HepG2 (cell line): ENCODE data around the gene PLCXD1. TPM values are rescaled to one million over a fixed set of nuclear protein-coding genes. Genes with fewer than 3 reads are reported as not detected.

ENCODE experiments used
- ATF5 ChIP-seq: sonication (generic); formaldehyde crosslinking; IDR thresholded peaks from 2 replicates; pipeline ENCODE4 v1.4.0; 2020; ENCODE audit warnings: mild to moderate bottlenecking, low read depth, missing genetic modification reagents
- BRF2 ChIP-seq: sonication (generic); formaldehyde crosslinking; IDR thresholded peaks from 2 replicates; pipeline ENCODE4 v1.8.1; 2022; ENCODE audit warnings: mild to moderate bottlenecking, missing genetic modification reagents
- NFE2 ChIP-seq: sonication (generic); formaldehyde crosslinking; IDR thresholded peaks from 2 replicates; pipeline ENCODE4 v1.4.0; 2020; ENCODE audit warnings: missing genetic modification reagents
- NR2C2 ChIP-seq: sonication (generic); formaldehyde crosslinking; IDR thresholded peaks from 2 replicates; pipeline ENCODE4 v1.4.0; 2020; ENCODE audit warnings: missing genetic modification reagents, mild to moderate bottlenecking, moderate library complexity, borderline replicate concordance
- PAXIP1 ChIP-seq: sonication (generic); formaldehyde crosslinking; conservative IDR thresholded peaks from 2 replicates; pipeline ENCODE4 v1.4.0; 2020; ENCODE audit warnings: mild to moderate bottlenecking, missing genetic modification reagents, moderate library complexity
- SP1 ChIP-seq, 2 experiments: fragments of 450-650 bp in 1 of 2; sonication (generic) in 1 of 2; formaldehyde crosslinking in 1 of 2; IDR thresholded peaks; 2 replicates each; pipeline versions ENCODE4 v1.4.0 to v1.6.1; 2016 to 2020; ENCODE audit warnings: missing genetic modification reagents in 1 of 2
- ZBTB25 ChIP-seq: IDR thresholded peaks from 2 replicates; pipeline ENCODE4 v1.6.1; 2018; ENCODE audit warnings: missing genetic modification reagents
- ZFP1 ChIP-seq: IDR thresholded peaks from 2 replicates; pipeline ENCODE4 v1.6.1; 2016
- ZFP36L2 ChIP-seq: sonication (generic); formaldehyde crosslinking; IDR thresholded peaks from 2 replicates; pipeline ENCODE4 v1.4.0; 2020; ENCODE audit warnings: missing genetic modification reagents
- ZNF563 ChIP-seq: sonication (generic); formaldehyde crosslinking; IDR thresholded peaks from 2 replicates; pipeline ENCODE4 v1.8.0; 2022; ENCODE audit warnings: mild to moderate bottlenecking, moderate library complexity, missing genetic modification reagents
- ZNF709 ChIP-seq: sonication (generic); formaldehyde crosslinking; IDR thresholded peaks from 2 replicates; pipeline ENCODE4 v1.5.0; 2020; ENCODE audit warnings: mild to moderate bottlenecking, missing genetic modification reagents
- polyA plus RNA-seq, 8 experiments: library from polyadenylated mRNA; depleted of rRNA in 3 of 8; stranded (reverse) in 7 of 8; unstranded in 1 of 8; fragments of >200 nt; fragmentation: Illumina TruSeq in 4 of 8; extraction: Trizol in 4 of 8; gene quantifications; 2 replicates each; pipeline versions ENCODE4 v1.2.1 to v1.2.3, GENCODE V29; 2011 to 2016; ENCODE audit warnings: low read depth in 4 of 8, missing spikeins in 1 of 8, mixed read lengths in 1 of 8; ENCODE audit not compliant: insufficient read depth in 1 of 8
- total RNA-seq, 5 experiments: library from RNA; depleted of rRNA; stranded (reverse); fragments of >200 nt; fragmentation: Illumina TruSeq; extraction: Trizol; gene quantifications; 2 replicates each; pipeline ENCODE4 v1.2.3, GENCODE V29; 2016; ENCODE audit warnings: low read depth in 1 of 5
- TF ChIP-seq, protein P1 (sequence below): sonication (generic); formaldehyde crosslinking; IDR thresholded peaks from 2 replicates; pipeline ENCODE4 v1.4.0; 2020; ENCODE audit warnings: missing genetic modification reagents, borderline replicate concordance
- TF ChIP-seq, protein P2 (sequence below): sonication (generic); formaldehyde crosslinking; IDR thresholded peaks from 2 replicates; pipeline ENCODE4 v1.5.1; 2020; ENCODE audit warnings: mild to moderate bottlenecking, missing genetic modification reagents, moderate library complexity
- TF ChIP-seq, protein P3 (sequence below): sonication (generic); formaldehyde crosslinking; IDR thresholded peaks from 2 replicates; pipeline ENCODE4 v1.4.0; 2020; ENCODE audit warnings: mild to moderate bottlenecking, missing genetic modification reagents

PLCXD1 gene
- total and polyA plus RNA-seq, 2 of the 13 experiments (the other 11 are each of a cell fraction or from before 2014, with no cell fraction given), result 87.7 to 153 TPM

GRCh38 chrX:318068-318738, 37.0 kb downstream of the PLCXD1 start (continued):
- TF ChIP-seq, protein P1, sequence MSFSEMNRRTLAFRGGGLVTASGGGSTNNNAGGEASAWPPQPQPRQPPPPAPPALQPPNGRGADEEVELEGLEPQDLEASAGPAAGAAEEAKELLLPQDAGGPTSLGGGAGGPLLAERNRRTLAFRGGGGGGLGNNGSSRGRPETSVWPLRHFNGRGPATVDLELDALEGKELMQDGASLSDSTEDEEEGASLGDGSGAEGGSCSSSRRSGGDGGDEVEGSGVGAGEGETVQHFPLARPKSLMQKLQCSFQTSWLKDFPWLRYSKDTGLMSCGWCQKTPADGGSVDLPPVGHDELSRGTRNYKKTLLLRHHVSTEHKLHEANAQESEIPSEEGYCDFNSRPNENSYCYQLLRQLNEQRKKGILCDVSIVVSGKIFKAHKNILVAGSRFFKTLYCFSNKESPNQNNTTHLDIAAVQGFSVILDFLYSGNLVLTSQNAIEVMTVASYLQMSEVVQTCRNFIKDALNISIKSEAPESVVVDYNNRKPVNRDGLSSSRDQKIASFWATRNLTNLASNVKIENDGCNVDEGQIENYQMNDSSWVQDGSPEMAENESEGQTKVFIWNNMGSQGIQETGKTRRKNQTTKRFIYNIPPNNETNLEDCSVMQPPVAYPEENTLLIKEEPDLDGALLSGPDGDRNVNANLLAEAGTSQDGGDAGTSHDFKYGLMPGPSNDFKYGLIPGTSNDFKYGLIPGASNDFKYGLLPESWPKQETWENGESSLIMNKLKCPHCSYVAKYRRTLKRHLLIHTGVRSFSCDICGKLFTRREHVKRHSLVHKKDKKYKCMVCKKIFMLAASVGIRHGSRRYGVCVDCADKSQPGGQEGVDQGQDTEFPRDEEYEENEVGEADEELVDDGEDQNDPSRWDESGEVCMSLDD, result no peak
- no peak for TF ChIP-seq ATF5
- TF ChIP-seq ZNF563 (CRISPR knock-in tag), result no peak; the same call in 1 of the 2 replicates
- no peak for TF ChIP-seq ZBTB25 (CRISPR knock-in tag)
- TF ChIP-seq NFE2, result no peak
- no peak for TF ChIP-seq ZFP1 (CRISPR knock-in tag)
- no peak for TF ChIP-seq NR2C2 (CRISPR knock-in tag)
- TF ChIP-seq BRF2, result peak; percentile 82; the same call in 1 of the 2 replicates
- TF ChIP-seq PAXIP1 (CRISPR knock-in tag), result no peak
- TF ChIP-seq, protein P2, sequence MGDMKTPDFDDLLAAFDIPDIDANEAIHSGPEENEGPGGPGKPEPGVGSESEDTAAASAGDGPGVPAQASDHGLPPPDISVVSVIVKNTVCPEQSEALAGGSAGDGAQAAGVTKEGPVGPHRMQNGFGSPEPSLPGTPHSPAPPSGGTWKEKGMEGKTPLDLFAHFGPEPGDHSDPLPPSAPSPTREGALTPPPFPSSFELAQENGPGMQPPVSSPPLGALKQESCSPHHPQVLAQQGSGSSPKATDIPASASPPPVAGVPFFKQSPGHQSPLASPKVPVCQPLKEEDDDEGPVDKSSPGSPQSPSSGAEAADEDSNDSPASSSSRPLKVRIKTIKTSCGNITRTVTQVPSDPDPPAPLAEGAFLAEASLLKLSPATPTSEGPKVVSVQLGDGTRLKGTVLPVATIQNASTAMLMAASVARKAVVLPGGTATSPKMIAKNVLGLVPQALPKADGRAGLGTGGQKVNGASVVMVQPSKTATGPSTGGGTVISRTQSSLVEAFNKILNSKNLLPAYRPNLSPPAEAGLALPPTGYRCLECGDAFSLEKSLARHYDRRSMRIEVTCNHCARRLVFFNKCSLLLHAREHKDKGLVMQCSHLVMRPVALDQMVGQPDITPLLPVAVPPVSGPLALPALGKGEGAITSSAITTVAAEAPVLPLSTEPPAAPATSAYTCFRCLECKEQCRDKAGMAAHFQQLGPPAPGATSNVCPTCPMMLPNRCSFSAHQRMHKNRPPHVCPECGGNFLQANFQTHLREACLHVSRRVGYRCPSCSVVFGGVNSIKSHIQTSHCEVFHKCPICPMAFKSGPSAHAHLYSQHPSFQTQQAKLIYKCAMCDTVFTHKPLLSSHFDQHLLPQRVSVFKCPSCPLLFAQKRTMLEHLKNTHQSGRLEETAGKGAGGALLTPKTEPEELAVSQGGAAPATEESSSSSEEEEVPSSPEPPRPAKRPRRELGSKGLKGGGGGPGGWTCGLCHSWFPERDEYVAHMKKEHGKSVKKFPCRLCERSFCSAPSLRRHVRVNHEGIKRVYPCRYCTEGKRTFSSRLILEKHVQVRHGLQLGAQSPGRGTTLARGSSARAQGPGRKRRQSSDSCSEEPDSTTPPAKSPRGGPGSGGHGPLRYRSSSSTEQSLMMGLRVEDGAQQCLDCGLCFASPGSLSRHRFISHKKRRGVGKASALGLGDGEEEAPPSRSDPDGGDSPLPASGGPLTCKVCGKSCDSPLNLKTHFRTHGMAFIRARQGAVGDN, result no peak; the same call in 1 of the 2 replicates
- TF ChIP-seq ZNF709 (CRISPR knock-in tag), result no peak
- TF ChIP-seq, protein P3, sequence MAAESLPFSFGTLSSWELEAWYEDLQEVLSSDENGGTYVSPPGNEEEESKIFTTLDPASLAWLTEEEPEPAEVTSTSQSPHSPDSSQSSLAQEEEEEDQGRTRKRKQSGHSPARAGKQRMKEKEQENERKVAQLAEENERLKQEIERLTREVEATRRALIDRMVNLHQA (CRISPR knock-in tag), result no peak
- no peak for TF ChIP-seq ZFP36L2
- 0 out of 2 replicates have a peak, but pooled peaks have one; percentile 15 for TF ChIP-seq SP1 (IDR thresholded peaks at IDR 0.05)
- no peak for TF ChIP-seq SP1 (CRISPR knock-in tag; IDR thresholded peaks at IDR 0.05)
